Measurements from ENCODE around the gene DTX3L.

Gene DTX3L

DNA sequence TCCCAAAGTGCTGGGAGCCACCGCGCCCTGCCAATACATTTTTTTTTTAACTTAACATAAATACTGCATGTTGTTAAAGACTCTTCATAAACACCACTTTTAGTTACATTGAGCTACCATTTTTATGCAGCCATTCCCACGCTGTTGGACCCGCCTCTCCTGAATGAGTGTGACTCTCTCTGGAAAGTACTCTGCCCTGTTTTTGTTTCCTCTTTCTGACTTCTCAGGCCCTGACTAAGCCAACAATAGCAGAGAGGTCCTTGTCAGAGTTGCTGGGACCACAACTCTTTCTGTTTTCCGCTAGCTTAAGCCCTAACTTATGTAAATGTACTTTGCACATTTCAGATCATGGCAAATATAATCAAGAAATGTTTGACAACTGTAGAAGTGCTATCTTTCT, 48.6 kb downstream of the DTX3L start:
- Mint-ChIP-seq H3K27me3 (no peaks in the 10 kb centered on the region), H3K27ac (no peak overlapping the region), H3K4me1 (peaks cover 21% of the 10 kb centered on the region), H3K4me3 (no peak overlapping the region), H3K9me3 (peaks cover 0 to 9% of the 10 kb centered on the region in 2 donors)
- ATAC-seq (no peak), DNase-seq (no peak)

DNA sequence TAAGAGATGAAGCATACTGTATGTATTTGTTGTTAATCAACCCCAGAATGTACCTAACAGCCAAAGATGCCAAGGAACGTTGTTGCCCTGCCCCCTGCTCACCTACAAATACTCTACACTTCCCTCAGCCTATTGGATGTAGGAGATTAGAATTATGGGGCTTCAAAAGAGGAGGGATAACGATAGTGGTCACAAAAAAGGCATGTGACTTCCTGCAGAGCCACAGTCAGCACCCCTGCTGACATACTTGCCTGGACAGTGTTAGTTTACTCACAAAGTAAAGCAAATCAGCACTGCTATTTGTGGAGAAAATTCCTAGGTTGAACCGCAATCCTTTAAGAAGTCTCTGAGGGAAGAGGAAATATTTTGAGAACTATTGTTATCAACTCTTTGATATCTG, 51.2 kb downstream of the DTX3L start:
- Mint-ChIP-seq H3K27me3 (no peaks in the 10 kb centered on the region), H3K4me1 (peaks cover 5% of the 10 kb centered on the region), H3K27ac (no peak overlapping the region), H3K4me3 (no peak overlapping the region), H3K9me3 (peaks cover 0 to 9% of the 10 kb centered on the region in 2 donors)
- no peak for ATAC-seq
- DNase-seq, result no peak

DNA sequence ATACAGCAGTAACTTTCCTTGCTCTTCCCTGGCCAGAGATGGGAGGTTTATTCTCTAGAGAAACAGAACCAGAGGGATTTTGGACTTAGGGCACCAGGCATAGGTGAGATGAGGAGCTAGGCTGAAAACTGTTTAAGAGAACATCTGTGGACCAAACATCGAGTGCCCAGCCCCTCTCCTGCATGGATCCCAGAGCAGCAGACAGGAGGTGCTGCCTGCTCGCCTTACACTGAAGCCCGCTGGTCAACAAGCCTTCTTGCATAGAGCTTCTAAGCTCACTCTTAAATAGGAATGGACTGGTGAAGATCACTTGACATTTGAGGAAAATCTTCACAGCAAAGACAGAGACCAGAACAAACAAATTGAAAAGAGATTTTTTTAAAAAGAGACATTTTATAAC, 54.5 kb downstream of the DTX3L start:
- Mint-ChIP-seq H3K9me3 (no peaks in the 10 kb centered on the region), H3K4me1 (no peaks in the 10 kb centered on the region)

DNA sequence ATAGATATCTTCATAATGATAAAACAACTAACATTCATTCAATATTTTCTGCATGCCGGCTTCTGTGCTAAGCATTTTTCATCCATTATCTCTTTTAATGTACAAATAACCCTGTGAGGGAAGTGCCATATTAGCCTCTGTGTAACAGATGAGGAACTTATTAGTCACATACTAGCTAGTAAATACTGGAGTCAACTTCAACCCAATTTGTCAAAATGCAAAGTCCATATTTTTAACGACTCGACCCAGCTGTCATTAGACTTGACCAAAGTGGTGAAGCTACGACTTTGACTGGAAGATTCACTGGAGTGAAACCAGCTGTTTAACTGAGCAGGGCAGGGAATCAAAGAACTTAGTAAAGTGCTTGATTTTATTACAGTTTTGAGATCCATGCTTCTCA, 54.9 kb downstream of the DTX3L start:
- Mint-ChIP-seq H3K27me3 (no peaks in the 10 kb centered on the region), H3K9me3 (no peaks in the 10 kb centered on the region), H3K4me1 (no peaks in the 10 kb centered on the region), H3K4me3 (no peak overlapping the region), H3K27ac (no peak overlapping the region)
- DNase-seq, result no peak
- ATAC-seq, result no peak

More for the DNA sequence above, 54.5 kb downstream of the DTX3L start:
- Mint-ChIP-seq H3K4me3 (no peak overlapping the region), H3K27me3 (no peaks in the 10 kb centered on the region), H3K27ac (no peak overlapping the region)
- ATAC-seq, result no peak
- DNase-seq, result no peak

DNA sequence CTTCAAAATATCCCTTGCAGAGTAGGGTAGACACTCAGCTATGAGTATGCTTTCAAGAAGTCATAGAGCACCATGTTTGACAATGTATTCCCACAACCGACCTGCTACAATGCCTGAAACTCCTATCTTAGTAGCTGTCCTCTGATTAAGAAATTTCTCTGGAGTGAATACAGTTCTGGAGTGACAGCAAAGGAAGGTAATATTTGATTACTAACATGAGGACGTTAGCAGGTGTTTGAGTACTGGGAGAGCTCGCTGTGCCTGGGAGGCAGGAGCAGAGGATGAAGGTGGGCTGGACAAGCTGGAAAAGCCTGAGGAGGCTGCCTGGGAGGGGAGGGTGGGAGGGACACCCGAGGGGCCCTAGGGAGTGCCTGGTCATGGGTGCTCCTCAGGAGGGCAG, 56.3 kb downstream of the DTX3L start:
- Mint-ChIP-seq H3K9me3 (no peaks in the 10 kb centered on the region), H3K4me3 (no peak overlapping the region), H3K27me3 (no peaks in the 10 kb centered on the region), H3K27ac (no peak overlapping the region), H3K4me1 (no peaks in the 10 kb centered on the region)
- ATAC-seq (no peak), DNase-seq (no peak)

DNA sequence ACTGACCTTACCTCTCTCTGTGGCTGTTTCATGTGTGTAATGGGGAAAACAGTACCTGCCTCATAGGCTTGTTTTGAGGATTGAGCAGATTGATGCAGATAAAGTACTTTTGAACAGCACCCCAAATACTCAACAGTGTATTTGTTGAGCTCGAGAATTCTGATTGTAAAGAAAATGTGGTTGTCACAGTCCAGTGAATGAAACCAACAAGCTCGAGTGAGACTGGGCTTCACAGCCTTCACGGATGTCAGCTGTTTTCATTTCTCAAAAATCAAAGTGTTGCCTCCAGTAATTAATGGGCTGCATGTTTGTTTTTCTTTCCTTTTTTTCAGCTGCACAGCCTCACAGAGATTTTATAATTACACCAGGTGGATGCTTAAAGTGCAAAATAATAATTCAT, 57.0 kb downstream of the DTX3L start:
- Mint-ChIP-seq H3K27ac (no peak overlapping the region), H3K4me3 (no peak overlapping the region), H3K27me3 (no peaks in the 10 kb centered on the region), H3K9me3 (no peaks in the 10 kb centered on the region), H3K4me1 (no peaks in the 10 kb centered on the region)
- DNase-seq (no peak), ATAC-seq (no peak)

DNA sequence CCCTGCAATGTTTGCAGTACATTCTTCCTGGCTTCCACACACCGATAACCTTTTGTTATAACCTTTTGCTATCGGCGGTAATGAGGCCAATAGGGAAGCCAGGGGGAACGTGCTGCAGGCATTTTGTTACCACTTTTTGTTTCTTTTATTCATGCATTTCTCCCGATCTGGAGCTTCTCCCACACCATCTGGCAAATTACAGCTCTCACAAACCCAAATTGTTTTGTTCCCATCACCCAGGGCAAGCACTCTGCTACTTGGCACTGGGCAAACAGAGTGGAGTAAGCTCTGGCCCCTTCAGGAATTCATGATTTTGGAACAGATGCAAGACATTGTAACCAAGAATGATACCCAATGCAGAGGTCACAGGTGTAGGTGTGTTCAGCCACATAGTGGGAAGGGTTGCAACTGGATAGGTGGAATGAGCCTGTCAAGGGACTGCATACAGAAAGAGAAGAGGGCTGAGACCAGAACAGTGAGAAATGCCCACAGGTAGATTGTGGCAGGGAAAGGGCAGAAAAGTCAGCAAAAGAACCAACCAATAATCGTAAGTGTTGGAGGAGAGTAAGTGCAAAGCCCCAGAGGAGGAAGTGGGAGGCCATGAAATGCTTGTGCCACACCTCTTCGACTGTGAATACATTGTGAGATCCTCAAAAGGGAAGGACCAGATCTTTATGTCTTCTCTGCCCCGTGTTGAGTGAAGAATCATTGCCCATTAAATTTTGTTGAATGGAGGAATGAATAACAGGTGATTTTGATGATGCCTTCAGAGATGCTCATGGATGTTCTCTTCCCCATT, 59.1 kb downstream of the DTX3L start:
- H3K27ac Mint-ChIP-seq, result no peak overlapping the region

More for the DNA sequence above, 59.1 kb downstream of the DTX3L start:
- no peak for DNase-seq
- H3K4me1 Mint-ChIP-seq, result no peaks in the 10 kb centered on the region
- H3K27me3 Mint-ChIP-seq, result no peaks in the 10 kb centered on the region
- H3K4me3 Mint-ChIP-seq, result no peak overlapping the region
- H3K9me3 Mint-ChIP-seq, result no peaks in the 10 kb centered on the region
- no peak for ATAC-seq

All from stimulated activated naive CD8-positive, alpha-beta T cell treated with anti-CD3 and anti-CD28 coated beads, Interleukin-15, amount 100 ng/mL, for 72 hours (primary cell).